RWPE1 (cell line): ENCODE data around the gene ANKLE2.

Experiments
- CTCF ChIA-PET: fragments of 350-600 bp; sonication (Branson Sonifier 250); formaldehyde crosslinking; extraction: SDS; loops from one replicate; lab custom pipeline; 2021; lab: Yijun Ruan, JAX
- POLR2A ChIA-PET: fragments of 400-600 bp; formaldehyde crosslinking; extraction: SDS; loops from one replicate; lab custom pipeline; 2020; ENCODE audit warnings: antibody characterized with exemption; ENCODE audit not compliant: low non-redundant PET; lab: Yijun Ruan, JAX
- DNase-seq: peaks from one replicate; pipeline ENCODE4 v3.0.0; 2012; ENCODE audit warnings: low spot score
- H3K27ac ChIP-seq: fragments of 450-650 bp; 2 replicates; pipeline ENCODE4 v1.5.1; 2017
- CTCF ChIP-seq: fragments of 450-650 bp; conservative IDR thresholded peaks from 2 replicates; pipeline ENCODE4 v1.5.1; 2017; ENCODE audit warnings: low read depth, mild to moderate bottlenecking

The ANKLE2 gene

GRCh38 chr12:132747896-132748295 is 13.7 kb downstream of the ANKLE2 start:
- no peak for DNase-seq
- no peak for TF ChIP-seq CTCF
- POLR2A ChIA-PET: no interaction called here
- H3K27ac ChIP-seq: no peak overlapping the region
- CTCF ChIA-PET: no interaction called here

- ChIA-PET POLR2A (no interaction called here), CTCF (no interaction called here)
- TF ChIP-seq CTCF: no peak
- no peak overlapping the region for H3K27ac ChIP-seq
- DNase-seq: no peak
Measured at GRCh38 chr12:132747395-132747794, 14.2 kb downstream of the ANKLE2 start.

- 0 out of 2 replicates have a peak overlapping the region, but pooled peaks have one; percentile 31 for H3K27ac ChIP-seq
- ChIA-PET CTCF (no interaction called here), POLR2A (no interaction called here)
- no peak for TF ChIP-seq CTCF
- no peak for DNase-seq
Measured at GRCh38 chr12:132746613-132747012, 15.0 kb downstream of the ANKLE2 start.

GRCh38 chr12:132743831-132744230 is 17.8 kb downstream of the ANKLE2 start:
- no peak for DNase-seq
- POLR2A ChIA-PET: no interaction called here
- H3K27ac ChIP-seq: no peak overlapping the region
- CTCF ChIA-PET: no interaction called here
- no peak for TF ChIP-seq CTCF

GRCh38 chr12:132741620-132742019 is 20.0 kb downstream of the ANKLE2 start:
- no peak for TF ChIP-seq CTCF
- POLR2A ChIA-PET: no interaction called here
- CTCF ChIA-PET: interaction anchor here (0.6 kb wide), 1 partner anchor 31 kb away, joined by 3 read pairs; the partner anchor contains the start of gene PGAM5
- DNase-seq: no peak
- H3K27ac ChIP-seq: no peak overlapping the region

GRCh38 chr12:132740652-132741051 is 21.0 kb downstream of the ANKLE2 start:
- no peak for TF ChIP-seq CTCF
- H3K27ac ChIP-seq: 0 out of 2 replicates have a peak overlapping the region, but pooled peaks have one; percentile 5
- CTCF ChIA-PET: no interaction called here
- no peak for DNase-seq
- POLR2A ChIA-PET: no interaction called here

GRCh38 chr12:132740313-132740646 is 21.4 kb downstream of the ANKLE2 start:
- DNase-seq: no peak
- 0 out of 2 replicates have a peak overlapping the region, but pooled peaks have one; percentile 5 for H3K27ac ChIP-seq
- CTCF ChIA-PET: interaction anchor here (0.6 kb wide), 1 partner anchor 20 kb away, joined by 3 read pairs; no protein-coding TSS in a partner anchor
- no peak for TF ChIP-seq CTCF
- POLR2A ChIA-PET: no interaction called here
